ENCODE data around the gene PELI2.

DNA sequence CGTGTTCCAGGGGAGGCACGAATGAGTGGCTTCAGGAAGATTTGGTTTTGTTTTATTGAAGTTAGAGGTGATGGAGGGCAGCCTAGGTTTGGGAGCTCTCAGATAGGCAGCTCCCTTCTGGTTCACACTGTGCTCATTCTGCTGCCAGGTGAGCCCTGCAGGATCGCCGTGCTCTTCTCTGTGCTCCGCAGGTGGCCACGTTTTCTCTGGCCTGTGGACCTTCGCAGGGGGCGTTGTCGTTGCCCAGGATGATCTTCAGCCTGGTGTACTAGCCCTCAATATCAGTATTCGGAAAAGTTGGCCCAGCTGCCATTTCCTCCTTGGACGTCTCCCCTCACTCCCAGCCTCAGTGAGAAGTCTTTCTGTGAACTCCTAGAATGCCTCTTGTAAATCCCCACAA lies 69.5 kb downstream of the PELI2 start:
- TF ChIP-seq, protein P1, sequence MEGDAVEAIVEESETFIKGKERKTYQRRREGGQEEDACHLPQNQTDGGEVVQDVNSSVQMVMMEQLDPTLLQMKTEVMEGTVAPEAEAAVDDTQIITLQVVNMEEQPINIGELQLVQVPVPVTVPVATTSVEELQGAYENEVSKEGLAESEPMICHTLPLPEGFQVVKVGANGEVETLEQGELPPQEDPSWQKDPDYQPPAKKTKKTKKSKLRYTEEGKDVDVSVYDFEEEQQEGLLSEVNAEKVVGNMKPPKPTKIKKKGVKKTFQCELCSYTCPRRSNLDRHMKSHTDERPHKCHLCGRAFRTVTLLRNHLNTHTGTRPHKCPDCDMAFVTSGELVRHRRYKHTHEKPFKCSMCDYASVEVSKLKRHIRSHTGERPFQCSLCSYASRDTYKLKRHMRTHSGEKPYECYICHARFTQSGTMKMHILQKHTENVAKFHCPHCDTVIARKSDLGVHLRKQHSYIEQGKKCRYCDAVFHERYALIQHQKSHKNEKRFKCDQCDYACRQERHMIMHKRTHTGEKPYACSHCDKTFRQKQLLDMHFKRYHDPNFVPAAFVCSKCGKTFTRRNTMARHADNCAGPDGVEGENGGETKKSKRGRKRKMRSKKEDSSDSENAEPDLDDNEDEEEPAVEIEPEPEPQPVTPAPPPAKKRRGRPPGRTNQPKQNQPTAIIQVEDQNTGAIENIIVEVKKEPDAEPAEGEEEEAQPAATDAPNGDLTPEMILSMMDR (IDR thresholded peaks at IDR 0.05 in 4 of 5, conservative IDR thresholded peaks at IDR 0.05 in 1 of 5): no peak
- TF ChIP-seq POLR2A (IDR thresholded peaks at IDR 0.05): no peak
